WTC11 (cell line): ENCODE results near the gene LRRC72. TPM values are rescaled to one million over a fixed set of nuclear protein-coding genes. Genes with fewer than 3 reads are reported as not detected.

Source experiments
- ATAC-seq: fragments of 200-7000 bp; cut with Tn5 transposase; 2 replicates; pipeline ENCODE4 v1.10.0; 2021; ENCODE audit warnings: mild to moderate bottlenecking, moderate library complexity
- CTCF ChIA-PET: fragments of 300-600 bp; sonication (Branson Sonifier 250); formaldehyde crosslinking; loops from one replicate; lab custom pipeline; 2021; ENCODE audit warnings: antibody characterized with exemption; lab: Charles Lee
- POLR2A ChIA-PET: fragments of 350-600 bp; sonication (Branson Sonifier 250); formaldehyde crosslinking; loops from one replicate; lab custom pipeline; 2021; ENCODE audit warnings: antibody characterized with exemption; lab: Charles Lee
- DNase-seq: peaks from one replicate; pipeline ENCODE4 v3.0.0; 2021; ENCODE audit warnings: low spot score
- H3K27ac Mint-ChIP-seq: 2 replicates; pipeline ENCODE4 v1.8.0; 2021; ENCODE audit warnings: mixed read lengths
- H3K27me3 Mint-ChIP-seq: 2 replicates; pipeline ENCODE4 v1.8.0; 2021; ENCODE audit warnings: low read depth, mild to moderate bottlenecking, moderate library complexity, mixed read lengths
- H3K36me3 Mint-ChIP-seq: 2 replicates; pipeline ENCODE4 v1.8.0; 2021; ENCODE audit warnings: mixed read lengths
- H3K4me1 Mint-ChIP-seq: 2 replicates; pipeline ENCODE4 v1.8.0; 2022; ENCODE audit warnings: mixed read lengths
- H3K4me3 Mint-ChIP-seq: 2 replicates; pipeline ENCODE4 v1.8.0; 2021; ENCODE audit warnings: mild to moderate bottlenecking, moderate library complexity, mixed read lengths
- H3K9me3 Mint-ChIP-seq: 2 replicates; pipeline ENCODE4 v1.8.0; 2021; ENCODE audit warnings: mixed read lengths
- ATF1 ChIP-seq: sonication (generic); formaldehyde crosslinking; IDR thresholded peaks from 2 replicates; pipeline ENCODE4 v1.8.1; 2023; ENCODE audit warnings: mild to moderate bottlenecking, moderate library complexity, missing genetic modification reagents
- ELF4 ChIP-seq: sonication (generic); formaldehyde crosslinking; IDR thresholded peaks from 2 replicates; pipeline ENCODE4 v1.8.1; 2022; ENCODE audit warnings: low read depth, mild to moderate bottlenecking, moderate library complexity, missing genetic modification reagents
- ETV6 ChIP-seq: sonication (generic); formaldehyde crosslinking; IDR thresholded peaks from 2 replicates; pipeline ENCODE4 v1.8.1; 2022; ENCODE audit warnings: mild to moderate bottlenecking, missing genetic modification reagents
- GRHL2 ChIP-seq: fragments of 250-450 bp; sonication (Bioruptor Pico); IDR thresholded peaks from 2 replicates; pipeline ENCODE4 v1.8.0; 2022; ENCODE audit warnings: mild to moderate bottlenecking, moderate library complexity; ENCODE audit not compliant: insufficient replicate concordance, severe bottlenecking
- NFYB ChIP-seq: sonication (generic); formaldehyde crosslinking; conservative IDR thresholded peaks from 2 replicates; pipeline ENCODE4 v1.8.0; 2022; ENCODE audit warnings: low read depth, missing genetic modification reagents
- NR2C2 ChIP-seq: sonication (generic); formaldehyde crosslinking; IDR thresholded peaks from 2 replicates; pipeline ENCODE4 v1.8.0; 2022; ENCODE audit warnings: mild to moderate bottlenecking, missing genetic modification reagents
- RORB ChIP-seq: fragments of 250-450 bp; sonication (Bioruptor Pico); IDR thresholded peaks from 2 replicates; pipeline ENCODE4 v1.9.0; 2021; ENCODE audit warnings: mild to moderate bottlenecking
- SMAD4 ChIP-seq: sonication (generic); formaldehyde crosslinking; IDR thresholded peaks from 2 replicates; pipeline ENCODE4 v1.8.0; 2022; ENCODE audit warnings: mild to moderate bottlenecking, missing genetic modification reagents
- TEAD4 ChIP-seq: sonication (generic); formaldehyde crosslinking; IDR thresholded peaks from 2 replicates; pipeline ENCODE4 v1.8.0; 2022; ENCODE audit warnings: mild to moderate bottlenecking, missing genetic modification reagents
- ZNF138 ChIP-seq: sonication (generic); formaldehyde crosslinking; conservative IDR thresholded peaks from 2 replicates; pipeline ENCODE4 v1.8.1; 2022; ENCODE audit warnings: mild to moderate bottlenecking, moderate library complexity, missing genetic modification reagents
- total RNA-seq: library from RNA; stranded (reverse); gene quantifications from 3 replicates; pipeline ENCODE4 v1.2.3, GENCODE V29; 2021
- TF ChIP-seq, protein P1 (sequence below): fragments of 250-450 bp; sonication (Bioruptor Pico); IDR thresholded peaks from 2 replicates; pipeline ENCODE4 v1.9.0; 2021; ENCODE audit warnings: mild to moderate bottlenecking, borderline replicate concordance
- TF ChIP-seq, protein P2 (sequence below): sonication (generic); formaldehyde crosslinking; IDR thresholded peaks from 2 replicates; pipeline ENCODE4 v1.8.1; 2022; ENCODE audit warnings: missing genetic modification reagents, borderline replicate concordance
- TF ChIP-seq, protein P3 (sequence below): sonication (generic); formaldehyde crosslinking; IDR thresholded peaks from 2 replicates; pipeline ENCODE4 v1.8.1; 2023; ENCODE audit warnings: mild to moderate bottlenecking, missing genetic modification reagents
- TF ChIP-seq, protein P4 (sequence below): fragments of 200-600 bp; IDR thresholded peaks from 2 replicates; pipeline ENCODE4 v1.8.0; 2022; ENCODE audit warnings: antibody characterized with exemption
- TF ChIP-seq, protein P5 (sequence below): sonication (generic); formaldehyde crosslinking; IDR thresholded peaks from 2 replicates; pipeline ENCODE4 v1.8.0; 2022; ENCODE audit warnings: mild to moderate bottlenecking, missing genetic modification reagents
- TF ChIP-seq, protein P6 (sequence below): sonication (generic); formaldehyde crosslinking; IDR thresholded peaks from 2 replicates; pipeline ENCODE4 v1.8.1; 2022; ENCODE audit warnings: mild to moderate bottlenecking, moderate library complexity, missing genetic modification reagents

Gene LRRC72
- total RNA-seq, 1 experiment from 2014 or later: not detected

DNA sequence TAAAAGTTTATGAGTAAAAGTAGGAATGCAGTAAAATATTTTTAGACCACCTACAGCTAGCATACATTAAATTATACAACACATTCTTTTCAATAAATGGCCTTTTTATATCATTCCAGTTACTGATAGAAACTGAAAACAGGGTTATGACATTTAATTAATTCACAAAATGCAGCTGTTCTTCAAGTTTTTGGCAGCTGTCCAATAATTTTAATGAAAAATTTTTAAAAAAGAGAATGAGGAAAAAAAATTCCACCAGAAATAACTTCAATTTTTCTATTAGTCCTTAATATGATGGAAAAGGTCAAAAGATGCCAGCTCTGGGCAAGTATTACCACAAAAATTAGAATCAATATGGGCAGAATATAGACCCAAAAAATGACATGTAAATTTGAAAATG lies 11.9 kb upstream of the LRRC72 start:
- ATAC-seq (no peak), DNase-seq (no peak)
- CTCF ChIA-PET: no interaction called here
- Mint-ChIP-seq H3K36me3 (no peaks in the 10 kb centered on the region), H3K4me3 (no peak overlapping the region), H3K9me3 (peaks cover 11% of the 10 kb centered on the region; the same call in 1 of the 2 replicates), H3K27me3 (no peaks in the 10 kb centered on the region), H3K27ac (no peak overlapping the region), H3K4me1 (peaks cover 17% of the 10 kb centered on the region)
- POLR2A ChIA-PET: no interaction called here
- TF ChIP-seq, protein P1, sequence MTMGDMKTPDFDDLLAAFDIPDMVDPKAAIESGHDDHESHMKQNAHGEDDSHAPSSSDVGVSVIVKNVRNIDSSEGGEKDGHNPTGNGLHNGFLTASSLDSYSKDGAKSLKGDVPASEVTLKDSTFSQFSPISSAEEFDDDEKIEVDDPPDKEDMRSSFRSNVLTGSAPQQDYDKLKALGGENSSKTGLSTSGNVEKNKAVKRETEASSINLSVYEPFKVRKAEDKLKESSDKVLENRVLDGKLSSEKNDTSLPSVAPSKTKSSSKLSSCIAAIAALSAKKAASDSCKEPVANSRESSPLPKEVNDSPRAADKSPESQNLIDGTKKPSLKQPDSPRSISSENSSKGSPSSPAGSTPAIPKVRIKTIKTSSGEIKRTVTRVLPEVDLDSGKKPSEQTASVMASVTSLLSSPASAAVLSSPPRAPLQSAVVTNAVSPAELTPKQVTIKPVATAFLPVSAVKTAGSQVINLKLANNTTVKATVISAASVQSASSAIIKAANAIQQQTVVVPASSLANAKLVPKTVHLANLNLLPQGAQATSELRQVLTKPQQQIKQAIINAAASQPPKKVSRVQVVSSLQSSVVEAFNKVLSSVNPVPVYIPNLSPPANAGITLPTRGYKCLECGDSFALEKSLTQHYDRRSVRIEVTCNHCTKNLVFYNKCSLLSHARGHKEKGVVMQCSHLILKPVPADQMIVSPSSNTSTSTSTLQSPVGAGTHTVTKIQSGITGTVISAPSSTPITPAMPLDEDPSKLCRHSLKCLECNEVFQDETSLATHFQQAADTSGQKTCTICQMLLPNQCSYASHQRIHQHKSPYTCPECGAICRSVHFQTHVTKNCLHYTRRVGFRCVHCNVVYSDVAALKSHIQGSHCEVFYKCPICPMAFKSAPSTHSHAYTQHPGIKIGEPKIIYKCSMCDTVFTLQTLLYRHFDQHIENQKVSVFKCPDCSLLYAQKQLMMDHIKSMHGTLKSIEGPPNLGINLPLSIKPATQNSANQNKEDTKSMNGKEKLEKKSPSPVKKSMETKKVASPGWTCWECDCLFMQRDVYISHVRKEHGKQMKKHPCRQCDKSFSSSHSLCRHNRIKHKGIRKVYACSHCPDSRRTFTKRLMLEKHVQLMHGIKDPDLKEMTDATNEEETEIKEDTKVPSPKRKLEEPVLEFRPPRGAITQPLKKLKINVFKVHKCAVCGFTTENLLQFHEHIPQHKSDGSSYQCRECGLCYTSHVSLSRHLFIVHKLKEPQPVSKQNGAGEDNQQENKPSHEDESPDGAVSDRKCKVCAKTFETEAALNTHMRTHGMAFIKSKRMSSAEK: no peak
- no peak for TF ChIP-seq GRHL2
- no peak for TF ChIP-seq TEAD4 (CRISPR knock-in tag)
- no peak for TF ChIP-seq NFYB (CRISPR knock-in tag)
- no peak for TF ChIP-seq RORB
- no peak for TF ChIP-seq NR2C2 (CRISPR knock-in tag)
- TF ChIP-seq, protein P2, sequence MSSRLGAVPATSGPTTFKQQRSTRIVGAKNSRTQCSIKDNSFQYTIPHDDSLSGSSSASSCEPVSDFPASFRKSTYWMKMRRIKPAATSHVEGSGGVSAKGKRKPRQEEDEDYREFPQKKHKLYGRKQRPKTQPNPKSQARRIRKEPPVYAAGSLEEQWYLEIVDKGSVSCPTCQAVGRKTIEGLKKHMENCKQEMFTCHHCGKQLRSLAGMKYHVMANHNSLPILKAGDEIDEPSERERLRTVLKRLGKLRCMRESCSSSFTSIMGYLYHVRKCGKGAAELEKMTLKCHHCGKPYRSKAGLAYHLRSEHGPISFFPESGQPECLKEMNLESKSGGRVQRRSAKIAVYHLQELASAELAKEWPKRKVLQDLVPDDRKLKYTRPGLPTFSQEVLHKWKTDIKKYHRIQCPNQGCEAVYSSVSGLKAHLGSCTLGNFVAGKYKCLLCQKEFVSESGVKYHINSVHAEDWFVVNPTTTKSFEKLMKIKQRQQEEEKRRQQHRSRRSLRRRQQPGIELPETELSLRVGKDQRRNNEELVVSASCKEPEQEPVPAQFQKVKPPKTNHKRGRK: no peak
- TF ChIP-seq ETV6 (CRISPR knock-in tag): no peak
- TF ChIP-seq, protein P3, sequence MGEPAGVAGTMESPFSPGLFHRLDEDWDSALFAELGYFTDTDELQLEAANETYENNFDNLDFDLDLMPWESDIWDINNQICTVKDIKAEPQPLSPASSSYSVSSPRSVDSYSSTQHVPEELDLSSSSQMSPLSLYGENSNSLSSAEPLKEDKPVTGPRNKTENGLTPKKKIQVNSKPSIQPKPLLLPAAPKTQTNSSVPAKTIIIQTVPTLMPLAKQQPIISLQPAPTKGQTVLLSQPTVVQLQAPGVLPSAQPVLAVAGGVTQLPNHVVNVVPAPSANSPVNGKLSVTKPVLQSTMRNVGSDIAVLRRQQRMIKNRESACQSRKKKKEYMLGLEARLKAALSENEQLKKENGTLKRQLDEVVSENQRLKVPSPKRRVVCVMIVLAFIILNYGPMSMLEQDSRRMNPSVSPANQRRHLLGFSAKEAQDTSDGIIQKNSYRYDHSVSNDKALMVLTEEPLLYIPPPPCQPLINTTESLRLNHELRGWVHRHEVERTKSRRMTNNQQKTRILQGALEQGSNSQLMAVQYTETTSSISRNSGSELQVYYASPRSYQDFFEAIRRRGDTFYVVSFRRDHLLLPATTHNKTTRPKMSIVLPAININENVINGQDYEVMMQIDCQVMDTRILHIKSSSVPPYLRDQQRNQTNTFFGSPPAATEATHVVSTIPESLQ (CRISPR knock-in tag): no peak
- TF ChIP-seq, protein P4, sequence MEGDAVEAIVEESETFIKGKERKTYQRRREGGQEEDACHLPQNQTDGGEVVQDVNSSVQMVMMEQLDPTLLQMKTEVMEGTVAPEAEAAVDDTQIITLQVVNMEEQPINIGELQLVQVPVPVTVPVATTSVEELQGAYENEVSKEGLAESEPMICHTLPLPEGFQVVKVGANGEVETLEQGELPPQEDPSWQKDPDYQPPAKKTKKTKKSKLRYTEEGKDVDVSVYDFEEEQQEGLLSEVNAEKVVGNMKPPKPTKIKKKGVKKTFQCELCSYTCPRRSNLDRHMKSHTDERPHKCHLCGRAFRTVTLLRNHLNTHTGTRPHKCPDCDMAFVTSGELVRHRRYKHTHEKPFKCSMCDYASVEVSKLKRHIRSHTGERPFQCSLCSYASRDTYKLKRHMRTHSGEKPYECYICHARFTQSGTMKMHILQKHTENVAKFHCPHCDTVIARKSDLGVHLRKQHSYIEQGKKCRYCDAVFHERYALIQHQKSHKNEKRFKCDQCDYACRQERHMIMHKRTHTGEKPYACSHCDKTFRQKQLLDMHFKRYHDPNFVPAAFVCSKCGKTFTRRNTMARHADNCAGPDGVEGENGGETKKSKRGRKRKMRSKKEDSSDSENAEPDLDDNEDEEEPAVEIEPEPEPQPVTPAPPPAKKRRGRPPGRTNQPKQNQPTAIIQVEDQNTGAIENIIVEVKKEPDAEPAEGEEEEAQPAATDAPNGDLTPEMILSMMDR: no peak
- TF ChIP-seq SMAD4 (CRISPR knock-in tag): no peak
- no peak for TF ChIP-seq ELF4 (CRISPR knock-in tag)
- TF ChIP-seq ATF1: no peak
- TF ChIP-seq, protein P5, sequence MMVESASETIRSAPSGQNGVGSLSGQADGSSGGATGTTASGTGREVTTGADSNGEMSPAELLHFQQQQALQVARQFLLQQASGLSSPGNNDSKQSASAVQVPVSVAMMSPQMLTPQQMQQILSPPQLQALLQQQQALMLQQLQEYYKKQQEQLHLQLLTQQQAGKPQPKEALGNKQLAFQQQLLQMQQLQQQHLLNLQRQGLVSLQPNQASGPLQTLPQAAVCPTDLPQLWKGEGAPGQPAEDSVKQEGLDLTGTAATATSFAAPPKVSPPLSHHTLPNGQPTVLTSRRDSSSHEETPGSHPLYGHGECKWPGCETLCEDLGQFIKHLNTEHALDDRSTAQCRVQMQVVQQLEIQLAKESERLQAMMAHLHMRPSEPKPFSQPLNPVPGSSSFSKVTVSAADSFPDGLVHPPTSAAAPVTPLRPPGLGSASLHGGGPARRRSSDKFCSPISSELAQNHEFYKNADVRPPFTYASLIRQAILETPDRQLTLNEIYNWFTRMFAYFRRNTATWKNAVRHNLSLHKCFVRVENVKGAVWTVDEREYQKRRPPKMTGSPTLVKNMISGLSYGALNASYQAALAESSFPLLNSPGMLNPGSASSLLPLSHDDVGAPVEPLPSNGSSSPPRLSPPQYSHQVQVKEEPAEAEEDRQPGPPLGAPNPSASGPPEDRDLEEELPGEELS: no peak
- TF ChIP-seq ZNF138: no peak
- TF ChIP-seq, protein P6, sequence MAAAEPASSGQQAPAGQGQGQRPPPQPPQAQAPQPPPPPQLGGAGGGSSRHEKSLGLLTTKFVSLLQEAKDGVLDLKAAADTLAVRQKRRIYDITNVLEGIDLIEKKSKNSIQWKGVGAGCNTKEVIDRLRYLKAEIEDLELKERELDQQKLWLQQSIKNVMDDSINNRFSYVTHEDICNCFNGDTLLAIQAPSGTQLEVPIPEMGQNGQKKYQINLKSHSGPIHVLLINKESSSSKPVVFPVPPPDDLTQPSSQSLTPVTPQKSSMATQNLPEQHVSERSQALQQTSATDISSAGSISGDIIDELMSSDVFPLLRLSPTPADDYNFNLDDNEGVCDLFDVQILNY (CRISPR knock-in tag): no peak
